Measurements from ENCODE around the gene ADGRE1. TPM values are rescaled to one million over a fixed set of nuclear protein-coding genes. Genes with fewer than 3 reads are reported as not detected.

The ADGRE1 gene
- total and polyA plus RNA-seq, 2 of the 4 experiments (the other 2 are of a cell fraction) = not detected

DNA sequence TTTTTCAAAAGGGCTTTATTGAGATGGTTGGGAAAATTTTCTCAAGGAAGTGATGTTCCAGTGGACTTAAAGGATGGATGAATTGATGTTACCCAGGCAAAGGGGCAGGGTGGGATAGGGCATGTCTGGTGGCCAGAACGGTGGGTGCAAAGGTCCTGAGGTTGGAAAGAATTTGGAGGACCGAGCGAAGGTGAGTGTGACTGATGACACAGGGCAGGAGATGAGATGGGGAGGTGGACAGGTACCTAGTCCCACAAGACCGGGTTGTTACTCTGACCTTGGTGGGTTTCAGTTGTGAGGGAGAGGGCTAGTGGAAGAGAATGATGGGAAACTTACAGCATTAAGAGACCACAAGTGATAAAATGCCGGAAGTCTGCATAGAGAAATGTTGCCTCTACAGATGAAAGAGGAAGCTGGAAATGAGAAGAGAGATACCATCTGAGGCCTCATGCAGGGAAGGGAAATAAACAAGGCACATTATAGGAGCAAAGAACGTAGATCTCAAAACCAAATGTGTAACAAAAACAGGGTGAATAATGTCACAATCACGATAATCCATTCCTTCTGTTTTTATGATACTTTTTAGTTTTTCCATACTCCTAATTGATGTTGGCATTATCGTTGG lies 4.5 kb downstream of the ADGRE1 start:
- Histone ChIP-seq H3K4me1 (ENCODE audit: control insufficient read depth, insufficient read depth, low read length) (no peaks in the 10 kb centered on the region), H3K23ac (ENCODE audit: low read depth, low read length) (no peak overlapping the region), H3K56ac (ENCODE audit: extremely low read depth, insufficient read depth, low read length) (no peak overlapping the region), H2BK15ac (ENCODE audit: low read depth, low read length) (no peak overlapping the region), H2AFZ (replicated peaks; ENCODE audit: low read length, poor library complexity) (no peak overlapping the region), H3K9me3 (ENCODE audit: control insufficient read depth, insufficient read depth, low read length) (peaks cover 18% of the 10 kb centered on the region), H3K9me1 (ENCODE audit: insufficient read depth, low read length) (no peaks in the 10 kb centered on the region), H4K91ac (ENCODE audit: insufficient read depth, low read depth, low read length) (no peak overlapping the region), H3K18ac (ENCODE audit: low read depth, low read length) (no peak overlapping the region), H2BK5ac (ENCODE audit: low read depth, low read length, poor library complexity, severe bottlenecking) (no peak overlapping the region), H3K4me3 (ENCODE audit: insufficient read depth, low read depth, low read length) (no peak overlapping the region), H3K27me3 (ENCODE audit: control insufficient read depth, insufficient read depth, low read length) (no peaks in the 10 kb centered on the region), H2BK120ac (ENCODE audit: low read depth, low read length) (no peak overlapping the region), H3K36me3 (ENCODE audit: control insufficient read depth, insufficient read depth, low read length) (no peaks in the 10 kb centered on the region), H3K9ac (ENCODE audit: low read depth, low read length) (no peak overlapping the region), H3K27ac (ENCODE audit: insufficient read depth, low read length) (no peak overlapping the region), H4K8ac (ENCODE audit: low read depth in 2 of 2, low read length in 2 of 2) (no peak overlapping the region), H4K20me1 (ENCODE audit: insufficient read depth, low read length) (no peaks in the 10 kb centered on the region), H3K4ac (ENCODE audit: low read depth, low read length) (no peak overlapping the region), H3K14ac (replicated peaks; ENCODE audit: low read depth, low read length) (no peak overlapping the region), H2AK9ac (replicated peaks; ENCODE audit: low read depth, low read length, poor library complexity) (no peak overlapping the region), H3K79me1 (ENCODE audit: low read depth in 1 of 2, low read length in 2 of 2) (no peaks in the 10 kb centered on the region), H4K5ac (ENCODE audit: low read depth, low read length) (no peak overlapping the region), H2BK20ac (ENCODE audit: low read depth, low read length) (no peak overlapping the region), H2AK5ac (ENCODE audit: low read depth, low read length) (no peak overlapping the region), H3K4me2 (ENCODE audit: low read depth, low read length) (no peak overlapping the region)
- TF ChIP-seq POLR2A (IDR thresholded peaks at IDR 0.05; ENCODE audit: low read depth, low read length) (no peak), CEBPB (IDR thresholded peaks at IDR 0.05; ENCODE audit: low read depth, low read length) (no peak), SMC3 (IDR thresholded peaks at IDR 0.05; ENCODE audit: low read depth, low read length) (no peak), CTCF (conservative IDR thresholded peaks at IDR 0.05; ENCODE audit: low read depth, low read length) (no peak), RAD21 (IDR thresholded peaks at IDR 0.05; ENCODE audit: low read length) (no peak), RCOR1 (IDR thresholded peaks at IDR 0.05; ENCODE audit: insufficient replicate concordance, low read length) (no peak), RFX5 (IDR thresholded peaks at IDR 0.05; ENCODE audit: low read depth, low read length) (no peak), USF2 (IDR thresholded peaks at IDR 0.05; ENCODE audit: low read depth, low read length) (no peak), BHLHE40 (IDR thresholded peaks at IDR 0.05; ENCODE audit: low read depth, low read length) (no peak), MXI1 (IDR thresholded peaks at IDR 0.05; ENCODE audit: borderline replicate concordance, low read depth, low read length) (no peak), FOS (IDR thresholded peaks at IDR 0.05; ENCODE audit: low read depth, low read length) (no peak), NFE2L2 (IDR thresholded peaks at IDR 0.05; ENCODE audit: low read depth, low read length) (no peak), MAZ (IDR thresholded peaks at IDR 0.05; ENCODE audit: borderline replicate concordance, low read depth, low read length) (no peak), CHD1 (IDR thresholded peaks at IDR 0.05; ENCODE audit: low read depth, low read length) (no peak)
- TF ChIP-seq, protein P1, sequence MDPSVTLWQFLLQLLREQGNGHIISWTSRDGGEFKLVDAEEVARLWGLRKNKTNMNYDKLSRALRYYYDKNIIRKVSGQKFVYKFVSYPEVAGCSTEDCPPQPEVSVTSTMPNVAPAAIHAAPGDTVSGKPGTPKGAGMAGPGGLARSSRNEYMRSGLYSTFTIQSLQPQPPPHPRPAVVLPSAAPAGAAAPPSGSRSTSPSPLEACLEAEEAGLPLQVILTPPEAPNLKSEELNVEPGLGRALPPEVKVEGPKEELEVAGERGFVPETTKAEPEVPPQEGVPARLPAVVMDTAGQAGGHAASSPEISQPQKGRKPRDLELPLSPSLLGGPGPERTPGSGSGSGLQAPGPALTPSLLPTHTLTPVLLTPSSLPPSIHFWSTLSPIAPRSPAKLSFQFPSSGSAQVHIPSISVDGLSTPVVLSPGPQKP (IDR thresholded peaks at IDR 0.05; ENCODE audit: borderline replicate concordance, low read depth, low read length) = no peak
- BruUV-seq (replicated peaks) = no TSS peak
- DNase-seq = no peak
- ChIA-PET POLR2A (ENCODE audit: unreplicated experiment) (no interaction called here), CTCF (no interaction called here)
- no peak for ATAC-seq (ENCODE audit: low read depth)
- in situ Hi-C loops (cut with MboI; ENCODE audit: low sequenced_read_pairs) = no loop called here
- dilution Hi-C loops (cut with HindIII; ENCODE audit: low sequenced_read_pairs, unreplicated experiment) = no loop called here
- intact Hi-C loops (cut with micrococcal nuclease) = no loop called here
- WGBS, 2 experiments (ENCODE audit: extremely low coverage in 2 of 2, insufficient read length in 1 of 2) = 63% methylated on average over 4 of the region's 8 CpGs; no CpG with 5 or more reads in 1 of the 2 experiments
